SK-N-SH treated with all-trans-retinoic acid at 6 μM for 48 hours (cell line): Measurements from ENCODE around the gene MPDZ.

Experiments
- ARNTL ChIP-seq: fragments of 450-650 bp; formaldehyde crosslinking; IDR thresholded peaks from 2 replicates; pipeline ENCODE4 v1.5.0; 2020; ENCODE audit warnings: low read depth, mild to moderate bottlenecking, moderate library complexity, borderline replicate concordance
- BACH2 ChIP-seq: fragments of 250-450 bp; sonication (Bioruptor Pico); IDR thresholded peaks from 2 replicates; pipeline ENCODE4 v1.9.0; 2021; ENCODE audit warnings: mild to moderate bottlenecking, borderline replicate concordance
- GLIS3 ChIP-seq: fragments of 250-450 bp; sonication (Bioruptor Pico); IDR thresholded peaks from 2 replicates; pipeline ENCODE4 v1.5.0; 2020; ENCODE audit warnings: mild to moderate bottlenecking, moderate library complexity
- ISL1 ChIP-seq: fragments of 250-450 bp; sonication (Bioruptor Pico); IDR thresholded peaks from 2 replicates; pipeline ENCODE4 v2.1.2; 2022; ENCODE audit warnings: mild to moderate bottlenecking, moderate library complexity
- PPARA ChIP-seq: fragments of 250-450 bp; sonication (Bioruptor Pico); IDR thresholded peaks from 2 replicates; pipeline ENCODE4 v1.5.0; 2020; ENCODE audit warnings: mild to moderate bottlenecking, borderline replicate concordance
- SNAI2 ChIP-seq: fragments of 250-450 bp; sonication (Bioruptor Pico); IDR thresholded peaks from 2 replicates; pipeline ENCODE4 v1.5.0; 2020; ENCODE audit warnings: mild to moderate bottlenecking, moderate library complexity
- TOX ChIP-seq: fragments of 250-450 bp; sonication (Bioruptor Pico); IDR thresholded peaks from 2 replicates; pipeline ENCODE4 v1.8.0; 2021; ENCODE audit warnings: mild to moderate bottlenecking, moderate library complexity, borderline replicate concordance
- ZFP3 ChIP-seq: fragments of 250-450 bp; sonication (Bioruptor Pico); IDR thresholded peaks from 2 replicates; pipeline ENCODE4 v1.5.0; 2020; ENCODE audit warnings: mild to moderate bottlenecking, moderate library complexity
- ZFP30 ChIP-seq: fragments of 450-650 bp; formaldehyde crosslinking; IDR thresholded peaks from 2 replicates; pipeline ENCODE4 v1.5.0; 2022; ENCODE audit warnings: mild to moderate bottlenecking, moderate library complexity
- ZNF70 ChIP-seq: fragments of 450-650 bp; formaldehyde crosslinking; IDR thresholded peaks from 2 replicates; pipeline ENCODE4 v1.5.0; 2020; ENCODE audit warnings: mild to moderate bottlenecking, moderate library complexity
- ZNF8 ChIP-seq: fragments of 450-650 bp; formaldehyde crosslinking; IDR thresholded peaks from 2 replicates; pipeline ENCODE4 v1.5.0; 2020; ENCODE audit warnings: mild to moderate bottlenecking, moderate library complexity
- TF ChIP-seq, protein P1 (sequence below): fragments of 250-450 bp; sonication (Bioruptor Pico); IDR thresholded peaks from 2 replicates; pipeline ENCODE4 v1.8.0; 2020; ENCODE audit warnings: mild to moderate bottlenecking, moderate library complexity, borderline replicate concordance
- TF ChIP-seq, protein P2 (sequence below): fragments of 250-450 bp; sonication (Bioruptor Pico); IDR thresholded peaks from 2 replicates; pipeline ENCODE4 v1.5.0; 2020; ENCODE audit warnings: mild to moderate bottlenecking, moderate library complexity
- TF ChIP-seq, protein P3 (sequence below): fragments of 250-450 bp; sonication (Bioruptor Pico); IDR thresholded peaks from 2 replicates; pipeline ENCODE4 v1.8.0; 2021; ENCODE audit warnings: low read depth, mild to moderate bottlenecking, moderate library complexity, borderline replicate concordance

DNA sequence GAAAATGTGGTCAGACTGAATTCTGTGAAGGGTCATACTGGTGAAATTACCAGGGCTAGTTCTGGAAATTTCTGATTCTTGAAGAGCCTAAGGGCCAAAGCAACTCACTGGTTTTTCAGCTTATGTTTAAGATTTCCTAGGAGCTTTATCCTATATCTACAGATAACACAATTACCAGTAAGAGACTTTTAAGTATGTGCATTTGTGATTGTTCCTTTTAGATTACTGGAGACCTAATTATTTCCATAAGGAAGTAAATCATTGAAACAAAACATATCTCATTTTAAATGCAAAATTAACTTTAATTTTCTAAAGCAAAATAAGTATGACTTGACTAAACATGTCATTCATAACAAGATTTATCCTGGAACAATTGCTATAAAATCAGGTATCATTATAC lies 134.2 kb downstream of the MPDZ start:
- TF ChIP-seq, protein P1, sequence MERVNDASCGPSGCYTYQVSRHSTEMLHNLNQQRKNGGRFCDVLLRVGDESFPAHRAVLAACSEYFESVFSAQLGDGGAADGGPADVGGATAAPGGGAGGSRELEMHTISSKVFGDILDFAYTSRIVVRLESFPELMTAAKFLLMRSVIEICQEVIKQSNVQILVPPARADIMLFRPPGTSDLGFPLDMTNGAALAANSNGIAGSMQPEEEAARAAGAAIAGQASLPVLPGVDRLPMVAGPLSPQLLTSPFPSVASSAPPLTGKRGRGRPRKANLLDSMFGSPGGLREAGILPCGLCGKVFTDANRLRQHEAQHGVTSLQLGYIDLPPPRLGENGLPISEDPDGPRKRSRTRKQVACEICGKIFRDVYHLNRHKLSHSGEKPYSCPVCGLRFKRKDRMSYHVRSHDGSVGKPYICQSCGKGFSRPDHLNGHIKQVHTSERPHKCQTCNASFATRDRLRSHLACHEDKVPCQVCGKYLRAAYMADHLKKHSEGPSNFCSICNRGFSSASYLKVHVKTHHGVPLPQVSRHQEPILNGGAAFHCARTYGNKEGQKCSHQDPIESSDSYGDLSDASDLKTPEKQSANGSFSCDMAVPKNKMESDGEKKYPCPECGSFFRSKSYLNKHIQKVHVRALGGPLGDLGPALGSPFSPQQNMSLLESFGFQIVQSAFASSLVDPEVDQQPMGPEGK (CRISPR knock-in tag) = no peak
- TF ChIP-seq ZNF70 (no peak), ZFP30 (CRISPR knock-in tag) (no peak), ZFP3 (CRISPR knock-in tag) (no peak), ISL1 (peak; percentile 44), ARNTL (CRISPR knock-in tag) (no peak), PPARA (CRISPR knock-in tag) (no peak), TOX (CRISPR knock-in tag) (no peak), GLIS3 (CRISPR knock-in tag) (no peak), BACH2 (CRISPR knock-in tag) (no peak), ZNF8 (CRISPR knock-in tag) (no peak), SNAI2 (CRISPR knock-in tag) (no peak)
- TF ChIP-seq, protein P2, sequence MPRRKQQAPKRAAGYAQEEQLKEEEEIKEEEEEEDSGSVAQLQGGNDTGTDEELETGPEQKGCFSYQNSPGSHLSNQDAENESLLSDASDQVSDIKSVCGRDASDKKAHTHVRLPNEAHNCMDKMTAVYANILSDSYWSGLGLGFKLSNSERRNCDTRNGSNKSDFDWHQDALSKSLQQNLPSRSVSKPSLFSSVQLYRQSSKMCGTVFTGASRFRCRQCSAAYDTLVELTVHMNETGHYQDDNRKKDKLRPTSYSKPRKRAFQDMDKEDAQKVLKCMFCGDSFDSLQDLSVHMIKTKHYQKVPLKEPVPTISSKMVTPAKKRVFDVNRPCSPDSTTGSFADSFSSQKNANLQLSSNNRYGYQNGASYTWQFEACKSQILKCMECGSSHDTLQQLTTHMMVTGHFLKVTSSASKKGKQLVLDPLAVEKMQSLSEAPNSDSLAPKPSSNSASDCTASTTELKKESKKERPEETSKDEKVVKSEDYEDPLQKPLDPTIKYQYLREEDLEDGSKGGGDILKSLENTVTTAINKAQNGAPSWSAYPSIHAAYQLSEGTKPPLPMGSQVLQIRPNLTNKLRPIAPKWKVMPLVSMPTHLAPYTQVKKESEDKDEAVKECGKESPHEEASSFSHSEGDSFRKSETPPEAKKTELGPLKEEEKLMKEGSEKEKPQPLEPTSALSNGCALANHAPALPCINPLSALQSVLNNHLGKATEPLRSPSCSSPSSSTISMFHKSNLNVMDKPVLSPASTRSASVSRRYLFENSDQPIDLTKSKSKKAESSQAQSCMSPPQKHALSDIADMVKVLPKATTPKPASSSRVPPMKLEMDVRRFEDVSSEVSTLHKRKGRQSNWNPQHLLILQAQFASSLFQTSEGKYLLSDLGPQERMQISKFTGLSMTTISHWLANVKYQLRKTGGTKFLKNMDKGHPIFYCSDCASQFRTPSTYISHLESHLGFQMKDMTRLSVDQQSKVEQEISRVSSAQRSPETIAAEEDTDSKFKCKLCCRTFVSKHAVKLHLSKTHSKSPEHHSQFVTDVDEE = peak; percentile 61; the same call in 1 of the 2 replicates
- TF ChIP-seq, protein P3, sequence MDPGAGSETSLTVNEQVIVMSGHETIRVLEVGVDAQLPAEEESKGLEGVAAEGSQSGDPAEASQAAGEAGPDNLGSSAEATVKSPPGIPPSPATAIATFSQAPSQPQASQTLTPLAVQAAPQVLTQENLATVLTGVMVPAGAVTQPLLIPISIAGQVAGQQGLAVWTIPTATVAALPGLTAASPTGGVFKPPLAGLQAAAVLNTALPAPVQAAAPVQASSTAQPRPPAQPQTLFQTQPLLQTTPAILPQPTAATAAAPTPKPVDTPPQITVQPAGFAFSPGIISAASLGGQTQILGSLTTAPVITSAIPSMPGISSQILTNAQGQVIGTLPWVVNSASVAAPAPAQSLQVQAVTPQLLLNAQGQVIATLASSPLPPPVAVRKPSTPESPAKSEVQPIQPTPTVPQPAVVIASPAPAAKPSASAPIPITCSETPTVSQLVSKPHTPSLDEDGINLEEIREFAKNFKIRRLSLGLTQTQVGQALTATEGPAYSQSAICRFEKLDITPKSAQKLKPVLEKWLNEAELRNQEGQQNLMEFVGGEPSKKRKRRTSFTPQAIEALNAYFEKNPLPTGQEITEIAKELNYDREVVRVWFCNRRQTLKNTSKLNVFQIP = no peak
